Retina (tissue), 1 donor: ENCODE results near the gene TRPM1.
"Not testable (repeated sequence)": the region's sequence is repeated elsewhere in the genome, so short reads cannot be mapped to it uniquely, and the experiment has no call there.

Experiments used
- DNase-seq: peaks from one replicate; pipeline ENCODE4 v3.0.0-alpha.2; 2016

The TRPM1 gene

DNA sequence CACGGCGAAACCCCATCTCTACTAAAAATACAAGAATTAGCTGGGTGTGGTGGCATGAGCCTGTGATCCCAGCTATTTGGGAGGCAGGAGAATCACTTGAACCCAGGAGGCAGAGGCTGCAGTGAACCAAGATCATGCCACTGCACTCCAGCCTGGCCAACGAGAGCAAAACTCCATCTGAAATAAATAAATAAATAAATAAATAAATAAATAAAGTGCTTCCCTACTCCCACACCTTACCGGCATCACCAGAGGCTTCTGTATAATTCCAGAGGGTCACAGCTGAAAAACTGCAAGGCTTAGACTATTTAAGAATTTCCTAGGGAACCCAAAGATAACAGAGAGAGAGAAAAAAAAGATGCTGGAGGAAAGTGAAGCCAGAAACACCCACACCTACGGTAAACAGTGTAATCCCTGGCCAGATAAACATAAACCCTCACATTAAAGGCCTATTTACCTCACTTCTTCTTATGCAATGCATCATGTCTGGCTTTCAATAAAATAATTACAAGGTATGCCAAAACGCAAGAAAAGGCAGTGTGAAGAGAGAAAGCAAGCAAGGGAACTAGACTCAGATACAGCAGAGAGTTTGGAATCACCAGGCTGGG is 15.0 kb upstream of the TRPM1 start:
- DNase-seq = no peak

DNA sequence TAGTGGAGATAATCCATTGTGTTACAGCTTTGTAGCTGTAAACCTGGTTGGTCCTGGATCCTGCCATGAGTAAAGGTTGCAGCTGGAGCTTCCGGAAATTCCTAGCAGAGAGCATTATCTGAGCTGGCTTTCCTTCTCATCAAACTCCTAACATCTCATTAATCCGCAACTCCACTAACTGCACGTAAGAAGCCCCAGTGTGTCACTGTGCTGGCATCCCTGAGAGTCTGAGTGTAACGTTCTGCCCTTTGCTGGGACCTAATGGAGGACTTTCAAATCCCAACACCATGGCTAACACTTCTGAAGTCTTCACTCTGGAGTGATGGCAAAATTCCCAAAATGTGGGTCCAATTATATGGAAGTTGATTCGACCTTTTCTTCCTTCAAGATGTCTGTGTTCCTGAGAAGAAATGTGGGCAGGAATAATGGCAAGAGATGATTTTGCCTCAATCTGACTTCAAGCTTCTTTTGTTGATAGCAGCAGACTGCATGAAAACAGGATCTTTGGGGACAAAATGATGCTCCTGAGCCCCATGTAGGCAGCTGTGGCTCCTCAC is 9.6 kb upstream of the TRPM1 start:
- no peak for DNase-seq

DNA sequence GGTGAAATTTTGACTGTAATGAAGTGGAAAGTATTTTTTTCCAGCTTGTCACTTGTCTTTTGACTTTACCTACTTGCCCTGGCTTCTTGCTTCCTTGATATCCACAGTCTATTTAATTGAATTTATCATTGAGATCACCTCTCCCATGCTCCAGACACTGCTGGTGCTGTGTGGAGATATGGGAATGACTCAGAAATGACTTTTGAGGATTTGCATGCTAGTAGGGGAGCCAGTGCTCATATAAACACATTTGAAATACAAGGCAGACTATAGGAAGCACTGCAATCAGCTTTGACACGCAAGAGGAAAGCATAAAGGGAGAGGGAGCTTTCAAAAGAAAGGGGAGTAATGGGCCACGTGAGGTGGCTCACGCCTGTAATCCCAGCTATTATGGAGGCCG is 7.3 kb upstream of the TRPM1 start:
- DNase-seq = no peak

DNA sequence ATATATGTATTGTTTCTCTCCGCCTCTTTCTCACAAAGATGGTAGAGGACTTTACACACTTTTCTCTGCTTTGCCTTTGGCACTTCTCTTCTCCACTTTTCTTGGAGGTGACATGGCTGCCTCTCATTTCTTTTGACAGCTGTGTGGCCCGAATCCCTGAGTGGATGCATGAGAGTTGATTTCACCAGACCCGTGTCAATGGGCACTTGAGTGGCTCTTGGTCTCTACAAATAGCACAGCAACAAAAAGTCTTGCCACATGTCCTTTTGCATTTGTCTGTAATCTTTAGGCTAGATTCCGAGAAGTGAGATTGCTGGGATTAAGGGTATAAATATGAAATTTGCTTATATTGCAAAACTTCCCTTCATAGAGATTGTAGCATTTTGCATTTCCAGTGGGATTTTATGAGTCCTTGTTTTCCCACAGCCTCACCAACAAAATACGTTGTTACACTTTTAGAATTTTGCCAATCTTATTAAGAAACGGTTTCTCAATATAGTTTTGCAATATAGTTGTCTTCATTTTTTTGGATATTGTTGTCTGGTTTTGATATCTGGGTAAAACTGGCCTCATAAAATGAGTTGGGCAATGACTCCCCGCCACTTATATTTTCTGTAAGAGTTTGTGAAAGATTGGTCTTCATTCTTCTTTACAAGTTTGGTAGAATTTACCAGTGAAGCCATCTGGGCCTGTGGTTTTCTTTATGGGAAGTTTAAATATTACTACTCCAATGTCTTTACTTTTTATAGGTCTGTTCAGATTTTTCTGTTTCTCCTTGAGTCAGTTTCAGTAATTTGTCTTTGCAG is 5.2 kb upstream of the TRPM1 start:
- DNase-seq = no peak

DNA sequence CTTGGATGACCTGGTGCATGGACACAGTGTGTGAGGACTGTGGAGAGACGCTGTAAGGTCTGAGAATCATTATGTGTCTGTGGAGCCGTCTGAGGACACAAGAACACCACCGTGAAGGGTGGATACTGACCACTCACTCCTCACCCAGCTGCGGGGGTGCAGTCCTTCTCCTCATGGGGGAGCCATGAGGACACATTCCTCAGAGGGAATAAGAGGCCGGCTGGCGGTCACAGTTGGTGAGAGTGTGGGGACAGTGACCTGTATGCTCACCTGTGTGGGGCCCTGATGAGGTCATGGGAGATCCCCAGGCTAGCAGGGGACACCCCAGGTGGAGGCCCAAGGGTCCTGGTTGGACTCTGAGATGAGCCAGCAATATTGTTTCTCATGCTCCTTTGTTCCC is 2.5 kb upstream of the TRPM1 start:
- no peak for DNase-seq

DNA sequence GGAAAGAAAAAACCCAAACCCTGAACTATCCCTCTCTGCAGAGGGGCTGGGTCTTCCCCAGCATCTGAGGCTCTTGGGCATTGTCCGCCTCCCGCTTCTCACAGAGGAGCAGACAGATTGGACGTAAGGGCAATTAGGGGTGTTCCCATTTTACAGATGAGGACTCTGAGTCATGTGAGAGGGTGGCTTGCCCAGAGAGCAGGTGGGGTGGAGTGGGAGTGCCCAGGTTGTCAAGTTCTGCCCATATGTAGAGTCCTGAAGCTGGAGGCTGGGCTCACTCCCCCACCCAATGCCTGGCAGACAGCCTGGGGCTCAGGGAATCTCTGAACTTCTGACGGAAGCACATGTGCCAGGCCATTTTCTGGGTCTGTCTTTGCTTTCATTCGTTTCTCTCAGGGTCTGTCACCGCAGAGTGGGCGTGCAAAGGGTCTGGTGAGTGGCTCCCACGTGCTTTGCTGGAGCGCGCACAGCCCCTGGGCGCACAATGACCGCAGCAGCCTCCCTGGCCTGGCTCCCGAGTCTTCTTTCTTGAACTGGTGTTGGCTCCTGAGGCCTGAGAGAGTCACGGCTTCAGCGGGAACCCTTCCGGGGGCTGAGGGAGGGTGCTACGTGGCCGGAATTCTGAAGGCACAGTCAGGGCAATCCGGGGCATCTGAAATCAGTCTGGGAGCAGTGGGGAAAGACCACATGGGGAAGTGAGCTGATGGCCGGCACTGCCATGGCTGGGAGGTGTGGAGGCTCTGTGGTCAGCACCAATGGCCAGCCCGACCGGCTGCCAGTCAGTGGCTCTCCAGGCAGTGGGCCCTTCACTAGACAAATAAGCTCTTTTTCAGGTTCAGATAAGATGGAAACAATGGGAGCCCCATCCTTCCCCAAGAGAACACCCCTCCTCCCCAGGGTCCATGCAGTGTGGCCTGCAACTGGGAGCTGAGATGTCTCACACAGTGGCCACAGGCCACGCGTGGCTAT is 1.1 kb upstream of the TRPM1 start:
- DNase-seq = no peak

DNA sequence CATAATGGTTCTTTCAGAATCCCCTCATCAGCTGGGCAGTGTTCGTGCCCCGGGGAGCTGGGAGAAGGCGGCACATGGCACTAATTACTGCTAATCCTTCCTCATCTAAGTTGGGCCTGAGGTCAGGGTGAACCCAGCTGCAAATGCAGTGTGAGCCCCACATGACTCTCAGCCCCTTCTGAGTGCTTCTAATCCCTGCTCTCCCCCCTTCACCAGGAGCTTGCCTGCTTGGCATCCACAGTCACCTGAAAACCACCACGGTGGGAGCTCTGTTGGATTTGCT is 455 bp upstream of the TRPM1 start:
- DNase-seq = peak; percentile 60

DNA sequence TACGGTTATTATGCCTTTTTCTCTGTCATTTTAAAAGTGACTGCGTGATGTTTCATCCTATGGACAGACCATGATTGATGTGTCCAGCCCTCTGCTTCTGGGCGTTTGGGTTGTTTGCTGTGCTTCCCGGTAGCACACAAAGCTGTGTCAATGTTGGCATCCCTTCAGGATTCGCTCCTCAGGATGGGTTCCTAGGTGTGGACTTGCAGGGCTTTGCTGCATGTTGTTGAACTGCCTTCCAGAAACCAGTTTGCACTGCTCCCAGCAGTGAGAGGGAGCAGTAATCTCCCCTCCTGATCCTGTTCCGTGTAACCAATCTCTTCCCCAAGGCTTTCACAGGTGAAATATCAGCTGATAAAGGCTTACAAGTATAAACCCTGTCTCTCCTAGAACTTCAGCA is 787 bp downstream of the TRPM1 start:
- DNase-seq = no peak

DNA sequence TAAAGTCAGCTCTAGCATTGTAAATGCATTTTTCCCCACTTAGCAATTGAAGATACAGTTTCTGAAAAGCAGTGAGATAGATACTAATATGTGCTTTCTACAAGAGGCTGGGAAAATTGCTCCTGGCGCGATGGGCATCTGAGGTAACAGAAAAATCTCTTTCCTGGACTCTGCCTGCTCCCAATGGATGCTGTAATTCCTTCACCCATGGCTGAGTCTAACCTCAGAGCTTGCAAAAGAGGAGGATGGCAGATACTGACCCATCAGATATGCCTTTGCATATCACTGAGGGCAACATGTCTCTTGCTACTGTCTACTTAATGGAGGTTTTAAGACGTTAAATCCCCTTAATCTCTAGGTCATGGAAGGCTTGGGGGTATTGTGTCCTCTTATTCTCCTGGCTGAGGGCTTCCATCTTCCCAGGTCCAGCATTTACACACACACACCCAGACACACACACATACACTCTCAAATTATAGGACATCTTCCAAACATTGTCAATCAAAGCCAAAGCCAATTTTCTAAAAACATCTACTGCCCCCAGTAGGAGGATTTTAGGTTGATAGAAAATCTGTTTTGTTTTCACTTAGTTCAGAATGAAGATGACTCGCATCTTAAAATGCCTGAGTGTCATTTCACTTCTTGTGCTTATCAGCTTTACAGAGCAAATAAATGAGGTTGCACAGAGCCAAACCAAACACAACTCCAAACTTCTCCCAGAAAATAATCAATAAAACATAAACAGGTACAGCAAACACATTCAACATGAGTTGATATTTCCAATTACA is 2.4 kb downstream of the TRPM1 start:
- DNase-seq = peak; percentile 47

DNA sequence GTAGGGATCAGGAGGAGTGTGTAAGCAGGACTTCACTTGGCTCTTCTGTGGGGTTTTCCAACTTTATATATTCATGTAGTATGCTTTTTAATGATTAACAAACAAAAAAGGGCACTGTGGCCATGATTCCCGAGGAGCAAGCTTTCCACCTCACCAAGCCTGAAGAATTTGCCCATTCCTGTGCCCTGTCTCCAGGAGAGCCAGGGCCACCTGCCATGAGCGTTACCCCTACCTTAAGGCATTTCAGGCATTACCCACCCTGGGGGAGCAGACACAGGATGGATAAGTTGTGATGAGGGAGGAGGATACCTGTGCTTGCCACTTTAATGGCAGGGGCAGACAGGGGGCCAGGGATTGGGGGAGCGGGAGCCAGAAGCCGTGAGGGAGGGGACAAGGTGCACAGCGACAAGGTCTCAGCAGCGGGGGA is 3.0 kb downstream of the TRPM1 start:
- no peak for DNase-seq

DNA sequence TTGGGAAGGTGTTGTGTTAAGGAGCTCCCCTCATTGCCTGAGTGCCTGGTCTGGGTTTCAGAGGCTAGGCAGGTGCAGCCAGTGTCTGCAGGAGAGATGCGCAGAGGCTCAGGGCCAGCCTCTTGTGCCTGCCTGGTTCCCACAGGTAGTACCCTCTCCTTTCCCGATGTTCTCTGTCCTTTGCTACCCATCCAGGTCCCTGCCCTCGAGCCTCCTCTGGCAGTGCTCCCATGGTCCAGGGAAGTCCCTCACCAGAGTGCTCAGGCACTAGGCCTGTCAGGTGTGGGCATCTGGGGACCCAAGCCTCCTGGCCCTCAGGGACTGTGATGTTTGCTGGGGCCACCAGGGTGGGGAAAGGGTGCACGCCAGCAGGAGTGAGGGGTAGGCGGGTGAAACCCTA is 5.0 kb downstream of the TRPM1 start:
- DNase-seq = no peak

DNA sequence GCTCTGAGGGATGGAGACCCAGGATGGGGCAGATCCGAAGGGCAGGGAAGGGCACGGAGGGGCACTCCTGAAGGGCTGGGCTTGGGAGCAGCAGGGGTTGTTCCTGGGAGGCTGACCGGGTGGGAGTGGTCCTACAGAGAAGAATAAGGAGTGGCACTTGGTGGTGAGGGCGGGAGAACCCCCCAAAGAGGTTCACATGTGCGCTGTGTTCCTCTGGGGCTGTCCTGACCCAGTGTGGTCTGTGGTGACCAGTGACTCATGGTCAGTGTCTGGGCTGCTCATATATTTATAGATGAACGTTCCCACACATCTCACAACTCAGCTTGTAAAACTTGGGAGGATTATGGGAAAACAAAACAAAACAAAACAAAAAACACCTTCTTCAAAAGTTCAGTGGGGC is 10.0 kb downstream of the TRPM1 start:
- no peak for DNase-seq

DNA sequence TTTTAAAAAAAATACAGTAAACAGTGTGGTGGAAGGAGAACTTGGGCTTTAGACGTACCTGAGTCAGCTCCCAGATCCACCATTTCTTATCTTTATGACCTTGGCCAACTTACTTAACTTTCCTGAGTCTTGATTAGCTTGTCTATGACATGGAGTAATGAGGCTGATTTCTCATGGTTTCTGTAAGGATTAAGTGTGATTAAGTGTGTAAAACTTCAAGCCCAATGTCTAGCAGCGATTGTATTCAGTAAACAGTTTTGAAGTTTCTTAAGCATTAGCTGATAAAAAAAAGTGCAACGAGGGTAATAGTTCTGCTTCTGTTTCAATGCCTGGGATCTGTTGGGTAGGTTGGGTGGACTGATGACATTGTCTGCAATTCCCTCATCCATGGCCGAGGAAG is 10.8 kb downstream of the TRPM1 start:
- DNase-seq = no peak

DNA sequence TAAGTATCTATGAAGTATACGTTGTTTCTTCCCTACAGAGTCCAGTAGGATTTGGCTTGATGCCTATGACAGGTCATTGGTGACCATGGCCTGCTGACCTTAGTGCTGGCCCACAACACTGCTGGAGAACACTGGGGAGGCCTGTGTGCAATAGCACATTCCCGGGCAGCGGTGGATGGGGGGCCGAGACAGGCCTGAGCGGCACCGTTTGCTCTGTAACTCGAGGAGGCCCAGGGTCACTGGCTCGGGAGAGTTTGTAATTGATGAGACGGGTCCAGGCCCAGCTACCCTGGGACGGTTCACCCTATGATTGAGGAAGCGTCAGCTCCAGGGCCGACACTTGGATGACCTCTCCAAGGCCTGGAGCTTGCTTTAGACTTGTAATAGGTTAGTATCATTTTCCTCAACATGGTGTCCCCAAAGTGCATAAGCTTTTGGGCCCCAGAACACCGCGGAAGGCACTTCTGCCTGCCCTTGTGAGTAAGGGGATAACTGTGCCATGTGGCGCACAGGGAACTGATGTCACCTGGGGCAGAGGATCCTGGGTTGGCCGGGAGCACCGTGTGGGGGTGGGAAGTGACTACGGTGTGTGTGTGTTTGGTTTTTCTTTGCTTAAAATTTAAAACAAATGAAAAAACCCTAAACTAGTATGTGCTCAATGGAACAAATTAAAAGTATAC is 12.0 kb downstream of the TRPM1 start:
- DNase-seq = no peak

DNA sequence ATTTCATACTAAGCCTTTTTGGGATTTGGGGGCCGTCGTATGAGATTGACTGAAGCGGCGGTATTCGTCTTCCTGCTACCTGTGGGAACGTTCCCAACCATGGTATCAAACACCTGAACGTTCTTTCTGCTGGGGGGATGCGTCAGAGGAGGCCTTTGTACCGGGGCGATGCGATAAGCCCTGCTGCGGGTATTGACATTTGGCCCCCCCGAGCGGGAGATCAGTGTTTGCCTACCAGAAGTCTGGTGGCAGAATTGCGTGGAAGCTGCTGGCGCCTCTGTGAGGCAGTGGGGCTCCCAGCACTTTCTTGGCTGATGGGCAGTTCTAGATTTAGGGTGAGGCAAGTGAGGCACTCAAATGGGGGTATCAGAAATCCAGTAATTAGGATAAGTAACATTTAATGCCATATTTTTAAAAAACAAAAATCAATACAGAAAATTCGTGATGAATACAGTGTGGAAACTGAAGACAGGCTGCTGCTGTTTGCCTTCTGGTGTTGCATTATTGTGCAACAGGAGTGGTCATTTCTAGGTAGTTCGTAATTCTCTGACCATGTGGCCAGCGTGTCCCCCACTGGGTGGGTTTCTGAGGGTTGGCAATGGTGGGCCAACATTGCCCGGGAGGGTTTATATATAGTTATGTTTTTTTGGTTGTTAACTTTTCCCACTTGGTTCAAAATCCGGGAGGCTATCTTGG is 12.7 kb downstream of the TRPM1 start:
- DNase-seq = no peak

DNA sequence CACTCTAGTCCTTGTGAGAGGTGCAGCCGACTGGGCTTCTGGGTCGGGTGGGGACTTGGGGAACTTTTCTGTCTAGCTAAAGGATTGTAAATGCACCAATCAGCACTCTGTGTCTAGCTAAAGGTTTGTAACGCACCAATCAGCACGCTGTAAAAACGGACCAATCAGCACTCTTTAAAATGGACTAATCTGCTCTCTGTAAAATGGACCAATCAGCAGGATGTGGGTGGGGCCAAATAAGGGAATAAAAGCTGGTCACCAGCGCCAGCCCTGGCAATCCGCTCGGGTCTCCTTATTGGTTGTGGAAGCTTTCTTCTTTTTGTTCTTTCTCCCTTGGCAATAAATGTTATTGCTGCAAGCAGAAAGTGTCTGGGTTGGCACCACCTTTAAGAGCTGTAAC is 13.5 kb downstream of the TRPM1 start:
- not testable (repeated sequence) for DNase-seq

DNA sequence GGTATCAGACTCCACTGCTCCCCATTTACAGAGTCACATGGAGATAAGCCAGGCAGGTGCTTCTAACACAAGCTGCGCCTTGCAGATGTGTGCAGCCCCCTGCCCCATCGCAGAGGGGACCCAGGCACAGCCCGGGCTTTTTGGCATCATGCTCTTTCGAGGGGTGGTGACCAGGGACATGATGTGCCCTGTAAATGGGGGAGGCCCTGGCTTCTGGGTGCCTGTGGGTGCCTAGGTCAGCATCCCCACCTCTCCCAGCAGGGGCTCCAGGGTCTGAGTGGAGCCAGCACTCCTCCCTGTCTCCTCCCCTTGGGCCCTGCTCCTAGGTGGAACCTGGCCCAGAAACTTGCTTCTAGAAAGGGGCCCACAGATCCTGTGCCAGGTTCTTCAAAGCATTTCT is 15.2 kb downstream of the TRPM1 start:
- DNase-seq = no peak

DNA sequence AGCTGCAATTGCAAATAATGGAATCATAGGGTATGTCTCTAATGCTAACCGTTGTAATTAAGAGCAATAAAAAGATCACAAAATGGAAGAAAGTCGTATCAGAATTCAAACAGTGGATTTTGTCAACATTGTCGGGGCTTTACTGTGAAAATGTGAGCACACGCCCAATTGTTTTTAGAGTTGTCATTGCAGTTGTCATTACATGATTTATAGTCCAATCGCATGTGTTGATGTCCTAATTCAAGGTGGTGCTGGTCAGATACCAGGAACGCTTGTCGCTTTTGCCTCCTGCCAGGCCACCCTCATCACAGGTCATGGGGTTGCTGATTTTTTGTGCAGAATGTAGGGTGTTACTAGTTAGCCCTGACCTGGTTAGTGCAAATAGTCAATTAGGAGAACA is 16.2 kb downstream of the TRPM1 start:
- DNase-seq = no peak

DNA sequence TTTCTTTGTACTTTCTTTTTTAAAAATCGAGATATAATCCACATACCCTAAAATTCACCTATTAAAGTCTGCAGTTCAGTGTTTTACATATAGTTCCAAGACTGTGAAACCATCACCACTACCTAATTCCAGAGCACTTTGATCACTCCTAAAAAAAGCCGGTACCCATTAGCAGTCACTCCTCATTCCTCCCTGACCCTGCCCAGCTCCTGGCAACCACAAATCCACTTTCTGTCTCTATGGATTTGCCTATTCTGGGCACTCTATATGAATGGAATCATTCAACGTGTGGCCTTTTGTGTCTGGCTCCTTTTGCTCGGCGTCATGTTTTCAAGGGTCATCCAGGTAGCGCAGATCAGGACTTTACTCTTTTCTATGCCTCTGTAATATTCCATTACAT is 17.3 kb downstream of the TRPM1 start:
- DNase-seq = no peak

DNA sequence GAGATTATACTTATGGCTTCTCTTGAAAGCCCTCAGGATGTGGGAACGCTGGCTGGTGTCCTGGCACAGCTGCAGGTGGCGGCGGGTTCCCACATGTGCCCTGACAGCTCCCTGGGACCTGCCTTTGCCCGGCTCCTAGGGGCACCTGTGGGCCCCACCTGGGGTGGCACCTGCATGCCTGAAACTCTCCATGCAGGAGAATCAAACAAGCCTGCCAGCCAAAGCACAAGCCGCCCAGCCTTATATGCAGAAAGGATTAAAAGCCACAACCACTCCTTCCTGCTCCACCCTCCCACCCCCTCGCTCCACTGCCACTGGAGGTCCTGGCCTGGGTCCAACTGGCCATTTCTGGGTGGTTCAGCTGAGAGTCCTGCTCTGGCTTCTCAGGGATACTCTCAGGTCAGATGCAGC is 18.1 kb downstream of the TRPM1 start:
- no peak for DNase-seq

DNA sequence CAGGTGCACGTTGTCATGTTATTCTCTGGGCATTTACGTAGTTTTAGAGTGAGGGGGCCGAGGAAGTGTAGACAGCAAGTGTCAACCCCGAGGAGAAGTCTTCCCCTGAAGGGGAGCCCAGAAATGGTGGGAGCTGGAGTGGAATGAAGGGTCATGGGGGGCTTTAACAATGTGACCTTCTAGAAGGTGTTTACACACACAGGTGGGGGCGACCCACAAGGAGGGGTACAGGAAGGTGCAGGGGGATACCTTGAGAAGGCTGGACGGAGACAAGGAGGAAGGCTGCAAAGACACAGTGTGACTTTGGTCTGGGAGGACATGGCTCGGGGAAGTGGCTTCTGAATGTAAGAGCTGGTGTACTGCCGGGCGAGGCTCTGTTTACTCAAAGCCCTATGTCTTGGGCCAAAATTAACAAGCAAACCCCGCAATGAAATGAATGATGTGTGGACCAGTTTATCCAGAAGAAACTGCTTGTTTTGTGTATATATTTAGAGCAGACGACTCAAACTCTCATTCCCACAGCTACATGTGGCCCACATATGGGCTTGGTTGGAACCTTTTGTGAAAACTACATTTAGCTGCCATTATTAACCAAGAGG is 18.7 kb downstream of the TRPM1 start:
- DNase-seq = no peak
